ENCODE measurements around the gene PLCB4.

Gene PLCB4

DNA sequence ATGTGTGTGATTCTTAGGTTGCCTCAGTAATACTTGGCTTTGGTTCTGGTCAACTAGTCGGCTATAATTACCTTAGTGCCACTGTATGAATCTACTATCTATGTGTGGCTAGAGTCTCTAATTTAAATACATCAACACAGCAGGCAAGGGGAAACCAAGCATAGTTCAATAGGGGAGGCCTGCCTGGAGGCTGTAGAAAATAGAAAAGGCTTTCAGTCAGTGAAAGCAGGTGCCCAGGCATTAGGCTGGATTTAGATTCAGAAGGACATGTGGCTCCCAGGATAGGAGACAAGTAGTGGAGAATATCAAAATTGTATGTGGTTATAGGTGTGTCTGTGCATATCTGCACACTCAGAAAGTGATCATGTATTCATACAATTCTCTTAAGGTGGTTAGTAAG is 330.4 kb downstream of the PLCB4 start:
- no peak for DNase-seq (ENCODE audit: low read depth)

DNA sequence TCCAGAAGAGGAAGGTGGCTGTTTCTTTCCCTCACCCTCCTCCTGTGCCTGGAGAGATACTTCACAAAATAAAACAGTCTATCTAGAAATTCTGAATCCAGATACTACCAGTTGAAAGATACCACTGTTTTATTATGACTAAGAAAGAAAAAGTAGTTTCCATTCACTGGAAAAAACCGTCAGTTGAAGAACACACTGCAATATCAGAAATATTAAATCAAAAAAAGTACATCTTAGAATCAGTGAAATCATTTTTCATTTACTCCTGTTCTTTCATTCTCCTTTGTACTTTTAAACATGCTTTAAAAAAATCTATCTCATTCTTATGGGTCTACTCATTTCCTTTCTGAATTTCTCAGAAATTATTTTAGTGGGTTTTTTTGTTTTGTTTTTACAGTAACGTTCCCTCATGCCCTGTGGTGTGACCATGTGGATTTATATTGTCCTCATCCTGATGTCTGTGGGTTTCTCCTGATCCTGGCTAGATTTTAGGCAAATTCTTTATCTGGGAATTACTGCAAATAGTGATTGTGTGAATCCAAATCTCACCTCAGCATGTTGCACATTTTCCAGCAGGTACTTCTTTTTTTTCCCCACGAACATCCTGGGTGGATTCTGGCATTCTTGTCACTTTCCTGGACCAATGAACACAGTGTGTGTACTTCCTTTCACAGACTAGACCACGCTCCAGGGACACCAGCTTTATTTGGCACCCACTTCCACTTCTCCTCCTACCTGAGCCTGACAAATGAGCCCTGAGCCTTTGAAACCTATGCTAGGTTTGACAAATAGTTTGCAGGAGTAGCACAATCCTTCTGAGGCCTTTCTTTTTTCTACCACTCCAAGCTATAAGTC is 331.5 kb downstream of the PLCB4 start:
- no peak overlapping the region for H3K4me3 ChIP-seq (ENCODE audit: low read length)
- DNase-seq (ENCODE audit: low read depth), result no peak
- TF ChIP-seq, protein P1, sequence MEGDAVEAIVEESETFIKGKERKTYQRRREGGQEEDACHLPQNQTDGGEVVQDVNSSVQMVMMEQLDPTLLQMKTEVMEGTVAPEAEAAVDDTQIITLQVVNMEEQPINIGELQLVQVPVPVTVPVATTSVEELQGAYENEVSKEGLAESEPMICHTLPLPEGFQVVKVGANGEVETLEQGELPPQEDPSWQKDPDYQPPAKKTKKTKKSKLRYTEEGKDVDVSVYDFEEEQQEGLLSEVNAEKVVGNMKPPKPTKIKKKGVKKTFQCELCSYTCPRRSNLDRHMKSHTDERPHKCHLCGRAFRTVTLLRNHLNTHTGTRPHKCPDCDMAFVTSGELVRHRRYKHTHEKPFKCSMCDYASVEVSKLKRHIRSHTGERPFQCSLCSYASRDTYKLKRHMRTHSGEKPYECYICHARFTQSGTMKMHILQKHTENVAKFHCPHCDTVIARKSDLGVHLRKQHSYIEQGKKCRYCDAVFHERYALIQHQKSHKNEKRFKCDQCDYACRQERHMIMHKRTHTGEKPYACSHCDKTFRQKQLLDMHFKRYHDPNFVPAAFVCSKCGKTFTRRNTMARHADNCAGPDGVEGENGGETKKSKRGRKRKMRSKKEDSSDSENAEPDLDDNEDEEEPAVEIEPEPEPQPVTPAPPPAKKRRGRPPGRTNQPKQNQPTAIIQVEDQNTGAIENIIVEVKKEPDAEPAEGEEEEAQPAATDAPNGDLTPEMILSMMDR (IDR thresholded peaks at IDR 0.05; ENCODE audit: insufficient read depth, low read depth, low read length, missing control alignments), result no peak

More for the DNA sequence above, 330.4 kb downstream of the PLCB4 start:
- TF ChIP-seq, protein P1 (IDR thresholded peaks at IDR 0.05; ENCODE audit: insufficient read depth, low read depth, low read length, missing control alignments), result no peak
- no peak overlapping the region for H3K4me3 ChIP-seq (ENCODE audit: low read length)

DNA sequence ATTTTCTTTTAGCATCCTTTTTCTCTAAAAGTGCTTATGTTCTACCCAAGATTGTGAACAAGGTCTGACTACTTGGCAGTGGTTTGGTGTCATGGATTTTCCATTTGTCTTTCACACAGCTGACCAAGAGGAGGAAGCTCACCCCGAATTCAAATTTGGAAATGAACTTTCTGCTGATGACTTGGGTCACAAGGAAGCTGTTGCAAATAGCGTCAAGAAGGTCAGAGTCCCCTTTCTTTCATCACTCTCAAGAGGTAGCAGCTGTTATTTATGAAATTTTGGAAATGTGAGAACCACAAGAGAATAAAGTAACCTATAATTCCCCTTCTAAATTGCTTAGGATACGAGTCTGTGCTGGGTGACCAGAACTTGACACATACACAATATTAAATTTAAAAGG is 332.5 kb downstream of the PLCB4 start:
- H3K4me3 ChIP-seq (ENCODE audit: low read length), result no peak overlapping the region
- TF ChIP-seq, protein P1 (IDR thresholded peaks at IDR 0.05; ENCODE audit: insufficient read depth, low read depth, low read length, missing control alignments), result no peak
- no peak for DNase-seq (ENCODE audit: low read depth)

DNA sequence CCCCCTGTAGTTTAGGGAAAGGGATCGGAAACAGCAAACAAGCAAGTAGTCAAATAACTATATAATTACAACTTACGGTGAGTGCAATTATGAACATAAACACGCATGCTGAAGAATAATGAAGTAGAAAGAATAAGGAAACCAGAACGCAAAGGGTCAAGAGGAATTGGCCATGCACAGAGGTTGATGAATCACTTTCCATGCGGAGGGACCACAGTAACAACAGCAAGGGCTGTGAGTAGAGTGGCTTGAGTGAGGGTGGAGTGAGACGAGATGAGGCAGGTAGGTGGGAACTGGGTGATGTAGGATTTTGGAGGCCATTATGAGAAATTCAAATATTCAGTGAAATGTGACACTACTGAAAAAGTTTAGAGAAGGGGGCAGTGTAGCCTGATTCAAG is 333.3 kb downstream of the PLCB4 start:
- TF ChIP-seq, protein P1 (IDR thresholded peaks at IDR 0.05; ENCODE audit: insufficient read depth, low read depth, low read length, missing control alignments), result no peak
- no peak overlapping the region for H3K4me3 ChIP-seq (ENCODE audit: low read length)
- no peak for DNase-seq (ENCODE audit: low read depth)

DNA sequence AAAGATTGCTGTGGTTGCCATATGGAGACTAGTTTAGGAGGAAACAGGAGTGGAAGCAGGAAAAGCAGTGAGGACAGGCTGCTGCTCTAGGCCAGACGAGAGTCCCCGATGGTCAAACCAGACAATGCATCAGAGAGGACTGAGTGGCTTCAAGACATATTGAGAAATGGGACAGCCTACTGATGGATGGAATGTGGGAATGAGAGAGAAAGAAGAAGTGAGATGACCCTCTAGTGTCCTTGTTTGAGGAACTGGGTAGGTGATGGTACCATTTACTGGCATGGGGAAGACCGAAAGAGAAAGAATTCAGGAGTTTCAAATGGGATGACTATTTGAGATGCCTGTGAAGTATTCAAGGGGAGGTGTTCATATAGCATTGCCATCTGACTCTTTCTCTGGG is 333.7 kb downstream of the PLCB4 start:
- H3K4me3 ChIP-seq (ENCODE audit: low read length), result no peak overlapping the region
- DNase-seq (ENCODE audit: low read depth), result no peak
- TF ChIP-seq, protein P1 (IDR thresholded peaks at IDR 0.05; ENCODE audit: insufficient read depth, low read depth, low read length, missing control alignments), result no peak

DNA sequence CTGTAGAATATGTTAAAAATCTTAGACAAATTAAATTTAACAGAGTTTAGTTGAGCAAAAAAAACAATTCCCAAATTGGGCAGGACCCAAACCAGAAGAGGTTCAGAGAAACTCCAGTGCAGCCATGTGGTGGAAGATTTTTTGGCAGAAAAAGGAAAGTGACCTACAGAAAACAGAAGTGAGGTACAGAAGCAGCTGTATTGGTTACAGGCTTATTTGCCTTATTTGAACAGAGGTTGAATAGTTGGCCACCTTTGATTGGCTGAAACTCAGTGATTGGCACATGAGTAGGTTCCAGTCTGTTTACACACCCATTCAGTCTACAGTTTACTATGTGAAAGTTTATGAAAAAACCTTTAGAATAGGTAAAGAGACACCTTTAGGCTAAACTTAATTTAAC is 334.6 kb downstream of the PLCB4 start:
- TF ChIP-seq, protein P1 (IDR thresholded peaks at IDR 0.05; ENCODE audit: insufficient read depth, low read depth, low read length, missing control alignments), result no peak
- DNase-seq (ENCODE audit: low read depth), result no peak
- no peak overlapping the region for H3K4me3 ChIP-seq (ENCODE audit: low read length)
